ENCODE results near the gene COPB1. TPM values are rescaled to one million over a fixed set of nuclear protein-coding genes. Genes with fewer than 3 reads are reported as not detected.

Gene COPB1
- polyA plus RNA-seq, 4 donors = 131 to 158 (median 153) TPM

Other genes with a start within 250 kb of the COPB1 start
- gene RRAS2, start 140.6 kb downstream of the COPB1 start, polyA plus RNA-seq (ENCODE audit: insufficient read length in 4 of 4) = 10 to 100 TPM; 46.7 to 64.3 (median 52.5) TPM
- gene PSMA1, start 20.6 kb upstream of the COPB1 start, polyA plus RNA-seq (ENCODE audit: insufficient read length in 4 of 4) = 100 to 1,000 TPM; 157 to 210 (median 175) TPM
- gene PDE3B, start 144.0 kb upstream of the COPB1 start, polyA plus RNA-seq (ENCODE audit: insufficient read length in 4 of 4) = 1 to 10 TPM; 2.3 to 9.6 (median 7.8) TPM